GM19463 (cell line): ENCODE data around the gene SULT1C2.
"Not testable (repeated sequence)": the region's sequence is repeated elsewhere in the genome, so short reads cannot be mapped to it uniquely, and the experiment has no call there.

Source experiments
- ATAC-seq: cut with Tn5 transposase; IDR thresholded peaks from one replicate; pipeline ENCODE4 v1.9.1; 2021; ENCODE audit warnings: mild to moderate bottlenecking, moderate library complexity; ENCODE audit not compliant: unreplicated experiment

The SULT1C2 gene

GRCh38 chr2:108348816-108349570, 60.3 kb downstream of the SULT1C2 start:
- no peak for ATAC-seq

DNA sequence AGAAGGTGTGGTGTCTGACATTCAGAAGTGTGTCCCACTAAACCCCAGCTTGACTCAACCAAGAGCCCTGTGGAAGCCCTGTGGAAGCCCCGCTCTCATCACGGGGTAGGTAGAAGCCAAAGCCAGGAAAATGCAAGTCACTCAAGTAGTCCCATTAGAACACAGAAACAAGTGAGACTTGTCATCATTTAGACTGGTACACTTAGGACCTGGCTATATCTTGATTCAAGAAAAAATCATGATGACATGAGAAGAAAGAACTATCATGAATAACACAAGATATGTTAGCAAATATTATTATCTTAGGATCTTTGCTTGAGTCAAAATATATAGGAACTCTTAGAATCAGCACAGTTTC, 60.9 kb downstream of the SULT1C2 start:
- ATAC-seq, result no peak

DNA sequence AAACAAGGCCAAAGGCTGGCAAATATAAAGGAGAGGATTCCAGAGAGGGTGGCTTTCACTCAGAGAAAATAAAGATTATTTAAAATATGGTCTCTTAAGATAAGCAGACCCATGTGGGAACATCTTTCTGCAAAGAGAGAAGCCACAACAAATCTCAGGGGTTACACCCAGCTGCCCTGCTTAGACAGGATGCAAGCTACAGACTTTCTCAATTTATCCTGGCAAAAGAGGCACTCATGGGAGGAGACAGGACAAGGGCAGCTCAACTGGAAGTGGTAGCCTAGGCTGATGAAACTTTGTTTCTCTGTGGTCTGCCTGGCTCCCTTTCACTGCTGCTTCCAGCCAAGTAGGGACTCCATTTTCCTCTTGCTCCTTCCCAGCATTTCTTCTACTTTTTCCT, 63.2 kb downstream of the SULT1C2 start:
- no peak for ATAC-seq

DNA sequence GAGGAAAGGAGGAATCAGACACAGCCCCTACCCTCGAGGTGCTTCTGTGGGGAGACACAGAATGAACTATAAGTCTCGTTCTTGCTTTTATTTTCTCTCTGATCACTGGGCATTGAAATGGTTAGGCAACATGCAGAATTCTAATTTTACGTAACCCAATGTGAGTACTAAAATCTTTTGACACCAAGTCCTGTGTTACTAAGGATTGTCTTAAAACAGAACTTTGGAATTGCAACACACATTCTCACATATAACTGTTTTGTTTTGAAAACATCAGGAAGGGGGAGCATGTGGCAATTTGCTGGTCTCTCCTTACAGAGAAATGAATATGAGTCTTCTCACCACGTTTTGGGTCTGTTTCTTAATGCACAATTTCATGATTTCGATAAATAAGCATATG, 65.4 kb downstream of the SULT1C2 start:
- ATAC-seq, result no peak

DNA sequence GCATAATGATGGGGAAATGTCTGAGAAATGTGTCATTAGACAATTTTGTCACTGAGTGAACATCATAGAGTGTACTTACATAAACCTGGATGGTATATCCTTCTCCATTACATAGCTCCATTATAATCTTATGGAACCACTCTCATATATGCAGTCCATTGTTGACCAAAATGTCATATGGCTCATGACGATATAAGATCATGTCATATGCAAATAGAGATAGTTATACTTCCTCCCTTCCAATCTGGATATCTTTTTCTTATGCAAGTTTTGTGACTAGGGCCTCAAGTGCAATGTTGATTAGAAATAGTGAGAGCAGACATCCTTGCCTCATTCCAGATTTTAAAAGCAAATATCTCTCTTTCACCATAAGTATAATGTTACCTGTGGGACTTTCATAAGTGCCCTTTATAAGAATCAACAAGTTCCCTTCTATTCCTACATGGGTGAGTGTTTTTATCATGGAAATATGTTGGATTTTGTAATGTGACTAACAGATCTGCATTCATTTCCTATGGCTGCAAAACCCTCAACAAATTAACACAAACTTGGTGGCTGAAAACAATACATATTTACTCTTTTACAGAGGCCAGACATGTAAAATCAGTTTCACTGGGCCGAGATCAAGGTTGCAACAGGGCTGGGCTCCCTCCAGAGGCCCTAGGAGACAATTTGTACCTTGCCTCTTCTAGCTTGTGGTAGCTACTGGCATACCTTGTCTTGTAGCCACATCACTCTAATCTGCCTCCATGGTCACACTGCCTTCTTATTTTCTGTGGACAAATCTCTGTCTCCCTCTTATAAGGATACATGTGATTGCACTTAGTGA, 67.4 kb downstream of the SULT1C2 start:
- ATAC-seq, result no peak

DNA sequence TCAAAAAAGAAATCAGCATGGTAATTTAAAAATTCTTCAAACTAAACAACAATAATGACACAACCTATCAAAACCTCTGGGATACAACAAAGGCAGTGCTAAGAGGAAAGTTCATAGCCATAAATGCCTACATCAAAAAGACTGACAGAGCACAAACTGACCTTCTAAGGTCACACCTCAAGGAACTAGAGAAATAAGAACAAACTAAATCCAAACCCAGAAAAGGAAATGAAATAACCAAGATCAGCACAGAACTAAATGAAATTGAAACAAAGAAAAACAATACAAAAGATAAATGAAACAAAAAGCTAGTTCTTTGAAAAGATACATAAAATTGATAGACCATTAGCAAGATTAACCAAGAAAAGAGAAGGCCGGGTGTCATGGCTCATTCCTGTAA, 70.6 kb downstream of the SULT1C2 start:
- ATAC-seq, result not testable (repeated sequence)
